ENCODE data around the gene CDK11A. TPM values are rescaled to one million over a fixed set of nuclear protein-coding genes. Genes with fewer than 3 reads are reported as not detected.
"Not testable (repeated sequence)": the region's sequence is repeated elsewhere in the genome, so short reads cannot be mapped to it uniquely, and the experiment has no call there.

CDK11A gene
- total and polyA plus RNA-seq, 4 donors: 26.3 to 56.3 (median 52.9) TPM

- DNase-seq: peak in 1 of 2 donors; percentile 48
- 95 to 100% methylated on average over 1 to 15 of the region's 20 CpGs for WGBS, 2 donors
Measured at GRCh38 chr1:1707897-1708296, 16.3 kb downstream of the CDK11A start.

GRCh38 chr1:1707241-1707640 lies 16.9 kb downstream of the CDK11A start:
- H3K27me3 ChIP-seq (ENCODE audit: control insufficient read depth in 1 of 2, insufficient read depth in 2 of 2, low read length in 1 of 2); H3K27ac ChIP-seq (ENCODE audit: low read depth in 1 of 2, low read length in 2 of 2); H3K4me3 ChIP-seq (ENCODE audit: low read length in 2 of 2); intact Hi-C loops (cut with DNase I); H3K4me1 ChIP-seq (ENCODE audit: control insufficient read depth in 1 of 2, insufficient read depth in 2 of 2, low read length in 2 of 2); H3K9me3 ChIP-seq (ENCODE audit: control insufficient read depth, low read length); ATAC-seq (ENCODE audit: low FRiP score); H3K36me3 ChIP-seq (ENCODE audit: control insufficient read depth in 1 of 2, insufficient read depth in 2 of 2, low read length in 1 of 2): not testable (repeated sequence)
- peak in 1 of 2 donors; percentile 41 for DNase-seq
- WGBS, 2 donors: 95 to 100% methylated on average over 1 to 18 of the region's 23 CpGs

More at GRCh38 chr1:1707897-1708296, 16.3 kb downstream of the CDK11A start:
- H3K27ac ChIP-seq (ENCODE audit: low read depth in 1 of 2, low read length in 2 of 2); H3K4me3 ChIP-seq (ENCODE audit: low read length in 2 of 2); intact Hi-C loops (cut with DNase I); H3K9me3 ChIP-seq (ENCODE audit: control insufficient read depth, low read length); H3K36me3 ChIP-seq (ENCODE audit: control insufficient read depth in 1 of 2, insufficient read depth in 2 of 2, low read length in 1 of 2); H3K4me1 ChIP-seq (ENCODE audit: control insufficient read depth in 1 of 2, insufficient read depth in 2 of 2, low read length in 2 of 2); H3K27me3 ChIP-seq (ENCODE audit: control insufficient read depth in 1 of 2, insufficient read depth in 2 of 2, low read length in 1 of 2): not testable (repeated sequence)
- ATAC-seq (ENCODE audit: low FRiP score): peak; percentile 11

- peak in 1 of 2 donors; percentile 20 for DNase-seq
Measured at GRCh38 chr1:1705623-1706022, 18.5 kb downstream of the CDK11A start.

DNA sequence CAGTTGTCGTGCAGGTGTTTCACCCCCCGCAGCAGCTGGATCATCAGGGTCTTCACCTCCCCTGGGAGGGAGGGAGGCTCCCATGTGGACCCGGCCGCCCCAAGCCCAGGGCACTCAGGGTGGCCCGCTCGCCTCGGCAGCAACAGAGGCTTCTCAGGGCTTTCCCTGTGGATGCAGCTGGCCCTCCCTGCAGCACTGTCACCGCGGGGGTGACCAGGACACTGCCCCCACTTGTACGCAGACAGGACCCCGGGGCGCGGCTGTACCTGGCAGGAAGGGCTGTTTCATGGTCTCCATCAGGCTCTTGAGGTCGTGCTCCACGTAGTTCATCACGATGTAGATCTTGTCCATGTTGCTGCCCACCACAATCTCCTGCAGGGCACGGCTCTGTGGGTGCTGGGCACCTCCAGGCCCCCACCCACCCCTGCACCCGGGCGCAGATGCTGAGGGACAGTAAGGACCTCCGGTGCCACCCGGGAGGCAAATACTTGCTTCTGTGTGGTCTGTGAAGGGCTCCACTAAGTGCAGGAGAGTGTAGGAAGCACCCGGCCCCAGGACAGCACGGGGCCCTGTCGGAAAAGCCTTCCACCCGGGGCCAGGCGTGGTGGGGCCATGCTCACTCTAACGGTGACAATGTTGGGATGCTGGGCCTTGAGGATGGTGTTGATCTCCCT lies 19.7 kb downstream of the CDK11A start:
- H3K27ac ChIP-seq (ENCODE audit: low read depth in 1 of 2, low read length in 2 of 2); H3K4me1 ChIP-seq (ENCODE audit: control insufficient read depth in 1 of 2, insufficient read depth in 2 of 2, low read length in 2 of 2); ATAC-seq (ENCODE audit: low FRiP score); H3K9me3 ChIP-seq (ENCODE audit: control insufficient read depth, low read length); H3K4me3 ChIP-seq (ENCODE audit: low read length in 2 of 2); intact Hi-C loops (cut with DNase I); H3K27me3 ChIP-seq (ENCODE audit: control insufficient read depth in 1 of 2, insufficient read depth in 2 of 2, low read length in 1 of 2); H3K36me3 ChIP-seq (ENCODE audit: control insufficient read depth in 1 of 2, insufficient read depth in 2 of 2, low read length in 1 of 2): not testable (repeated sequence)
- DNase-seq: peak in 1 of 2 donors; percentile 46
- WGBS, 2 donors: 92 to 94% methylated on average over 19 to 27 of the region's 27 CpGs

More at GRCh38 chr1:1705623-1706022, 18.5 kb downstream of the CDK11A start:
- 91 to 93% methylated on average over 5 to 6 of the region's 10 CpGs for WGBS, 2 donors
- ATAC-seq (ENCODE audit: low FRiP score); H3K27ac ChIP-seq (ENCODE audit: low read depth in 1 of 2, low read length in 2 of 2); H3K9me3 ChIP-seq (ENCODE audit: control insufficient read depth, low read length); H3K27me3 ChIP-seq (ENCODE audit: control insufficient read depth in 1 of 2, insufficient read depth in 2 of 2, low read length in 1 of 2); H3K4me3 ChIP-seq (ENCODE audit: low read length in 2 of 2); H3K36me3 ChIP-seq (ENCODE audit: control insufficient read depth in 1 of 2, insufficient read depth in 2 of 2, low read length in 1 of 2); intact Hi-C loops (cut with DNase I); H3K4me1 ChIP-seq (ENCODE audit: control insufficient read depth in 1 of 2, insufficient read depth in 2 of 2, low read length in 2 of 2): not testable (repeated sequence)

DNA sequence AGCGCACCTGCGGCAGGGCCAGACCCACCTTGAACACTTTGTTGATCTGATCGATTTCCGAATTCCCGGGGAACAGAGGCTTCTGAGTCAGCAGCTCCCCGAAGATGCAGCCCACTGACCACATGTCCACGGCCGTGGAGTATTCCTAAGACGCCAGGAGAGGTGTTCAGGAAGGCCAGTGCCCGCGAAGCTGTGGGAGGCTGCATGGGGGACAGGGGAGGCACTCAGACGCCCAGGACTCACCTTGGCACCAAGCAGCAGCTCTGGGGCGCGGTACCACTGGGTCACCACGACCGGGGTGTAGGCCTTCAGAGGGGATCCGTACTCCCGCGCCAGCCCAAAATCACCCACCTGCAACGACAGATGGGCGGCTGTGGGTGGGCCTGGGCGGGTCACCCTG lies 20.4 kb downstream of the CDK11A start:
- 95 to 98% methylated on average over 12 to 22 of the region's 22 CpGs for WGBS, 2 donors
- Histone ChIP-seq H3K9me3 (ENCODE audit: control insufficient read depth, low read length) (no peaks in the 10 kb centered on the region), H3K27me3 (ENCODE audit: control insufficient read depth in 1 of 2, insufficient read depth in 2 of 2, low read length in 1 of 2) (no peaks in the 10 kb centered on the region), H3K4me1 (ENCODE audit: control insufficient read depth in 1 of 2, insufficient read depth in 2 of 2, low read length in 2 of 2) (no peaks in the 10 kb centered on the region), H3K4me3 (ENCODE audit: low read length in 2 of 2) (no peak overlapping the region), H3K27ac (ENCODE audit: low read depth in 1 of 2, low read length in 2 of 2) (no peak overlapping the region), H3K36me3 (ENCODE audit: control insufficient read depth in 1 of 2, insufficient read depth in 2 of 2, low read length in 1 of 2) (peaks cover 0 to 4% of the 10 kb centered on the region in 2 donors)
- intact Hi-C loops (cut with DNase I): no loop called here
- ATAC-seq (ENCODE audit: low FRiP score): no peak
- DNase-seq: peak in 1 of 2 donors; percentile 55

DNA sequence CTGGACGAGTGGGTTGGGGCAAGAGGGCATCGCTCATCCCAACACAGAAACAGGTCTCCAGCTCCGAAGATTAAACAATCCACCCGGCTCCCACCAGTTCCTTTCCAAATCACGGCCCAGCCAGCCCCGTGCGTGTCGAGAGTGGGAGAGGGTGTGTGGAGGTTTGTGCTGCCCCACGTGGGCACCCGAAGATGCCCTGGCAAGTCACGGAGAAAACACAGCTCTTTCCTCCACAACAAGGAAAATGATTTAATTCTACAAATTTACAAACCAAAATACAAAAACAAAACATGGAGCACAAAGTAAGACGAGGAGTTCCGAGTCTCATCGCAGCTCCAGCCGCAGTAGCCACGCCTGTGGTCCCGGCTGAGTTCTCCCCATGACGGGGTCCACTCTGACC lies 21.7 kb downstream of the CDK11A start:
- H3K4me1 ChIP-seq (ENCODE audit: control insufficient read depth in 1 of 2, insufficient read depth in 2 of 2, low read length in 2 of 2); intact Hi-C loops (cut with DNase I); H3K36me3 ChIP-seq (ENCODE audit: control insufficient read depth in 1 of 2, insufficient read depth in 2 of 2, low read length in 1 of 2); H3K27ac ChIP-seq (ENCODE audit: low read depth in 1 of 2, low read length in 2 of 2); H3K4me3 ChIP-seq (ENCODE audit: low read length in 2 of 2); DNase-seq; ATAC-seq (ENCODE audit: low FRiP score); H3K27me3 ChIP-seq (ENCODE audit: control insufficient read depth in 1 of 2, insufficient read depth in 2 of 2, low read length in 1 of 2); H3K9me3 ChIP-seq (ENCODE audit: control insufficient read depth, low read length): not testable (repeated sequence)
- 76 to 85% methylated on average over 3 to 7 of the region's 18 CpGs for WGBS, 2 donors

DNA sequence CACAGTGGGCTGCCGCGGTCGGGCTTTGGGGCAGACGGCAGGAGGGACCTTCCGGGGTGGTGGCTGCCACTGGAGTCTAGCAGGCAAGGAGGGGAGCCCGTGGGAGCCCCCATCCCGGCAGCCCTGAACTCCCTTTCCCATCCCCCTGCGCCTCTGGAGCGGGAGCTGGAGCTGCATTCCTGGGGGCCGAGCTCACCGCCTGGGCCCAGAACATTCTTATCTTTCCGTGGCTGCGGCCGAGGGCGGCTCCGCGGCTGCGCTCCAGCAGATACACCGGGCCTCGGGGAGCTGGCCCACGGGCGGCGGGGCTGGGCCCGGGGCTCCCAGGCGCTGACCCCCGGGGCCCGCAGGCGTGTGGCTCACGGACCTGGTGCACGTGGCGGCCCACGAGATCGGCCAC lies 23.6 kb downstream of the CDK11A start:
- H3K9me3 ChIP-seq (ENCODE audit: control insufficient read depth, low read length); ATAC-seq (ENCODE audit: low FRiP score); intact Hi-C loops (cut with DNase I); H3K27me3 ChIP-seq (ENCODE audit: control insufficient read depth in 1 of 2, insufficient read depth in 2 of 2, low read length in 1 of 2); H3K27ac ChIP-seq (ENCODE audit: low read depth in 1 of 2, low read length in 2 of 2); H3K4me3 ChIP-seq (ENCODE audit: low read length in 2 of 2); H3K4me1 ChIP-seq (ENCODE audit: control insufficient read depth in 1 of 2, insufficient read depth in 2 of 2, low read length in 2 of 2); DNase-seq; H3K36me3 ChIP-seq (ENCODE audit: control insufficient read depth in 1 of 2, insufficient read depth in 2 of 2, low read length in 1 of 2): not testable (repeated sequence)
- no CpG with 5 or more reads among the region's 33 CpGs for WGBS, 2 donors

DNA sequence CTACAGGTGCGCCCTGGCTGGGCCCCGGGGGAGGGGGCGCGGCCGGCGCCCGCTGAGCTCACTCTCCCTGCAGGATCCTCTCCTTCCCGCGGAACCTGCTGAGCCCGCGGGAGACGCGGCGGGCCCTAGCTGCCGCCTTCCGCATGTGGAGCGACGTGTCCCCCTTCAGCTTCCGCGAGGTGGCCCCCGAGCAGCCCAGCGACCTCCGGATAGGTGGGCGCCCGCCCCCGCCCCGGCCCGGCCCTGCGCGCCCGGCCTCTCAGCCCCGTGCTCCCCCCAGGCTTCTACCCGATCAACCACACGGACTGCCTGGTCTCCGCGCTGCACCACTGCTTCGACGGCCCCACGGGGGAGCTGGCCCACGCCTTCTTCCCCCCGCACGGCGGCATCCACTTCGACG lies 24.1 kb downstream of the CDK11A start:
- intact Hi-C loops (cut with DNase I); H3K27ac ChIP-seq (ENCODE audit: low read depth in 1 of 2, low read length in 2 of 2); H3K36me3 ChIP-seq (ENCODE audit: control insufficient read depth in 1 of 2, insufficient read depth in 2 of 2, low read length in 1 of 2); H3K27me3 ChIP-seq (ENCODE audit: control insufficient read depth in 1 of 2, insufficient read depth in 2 of 2, low read length in 1 of 2); H3K4me1 ChIP-seq (ENCODE audit: control insufficient read depth in 1 of 2, insufficient read depth in 2 of 2, low read length in 2 of 2); H3K4me3 ChIP-seq (ENCODE audit: low read length in 2 of 2); H3K9me3 ChIP-seq (ENCODE audit: control insufficient read depth, low read length); DNase-seq: not testable (repeated sequence)
- peak; percentile 34 for ATAC-seq (ENCODE audit: low FRiP score)
- WGBS, 2 donors: no CpG with 5 or more reads among the region's 45 CpGs

- not testable (repeated sequence) for H3K36me3 ChIP-seq (ENCODE audit: control insufficient read depth in 1 of 2, insufficient read depth in 2 of 2, low read length in 1 of 2)
- DNase-seq: peak in 1 of 2 donors; percentile 49
- 90 to 95% methylated on average over 9 to 15 of the region's 19 CpGs for WGBS, 2 donors
Measured at GRCh38 chr1:1699061-1699460, 25.1 kb downstream of the CDK11A start.

More at GRCh38 chr1:1699061-1699460, 25.1 kb downstream of the CDK11A start:
- H3K27ac ChIP-seq (ENCODE audit: low read depth in 1 of 2, low read length in 2 of 2); H3K4me3 ChIP-seq (ENCODE audit: low read length in 2 of 2); intact Hi-C loops (cut with DNase I); H3K4me1 ChIP-seq (ENCODE audit: control insufficient read depth in 1 of 2, insufficient read depth in 2 of 2, low read length in 2 of 2); H3K9me3 ChIP-seq (ENCODE audit: control insufficient read depth, low read length); H3K27me3 ChIP-seq (ENCODE audit: control insufficient read depth in 1 of 2, insufficient read depth in 2 of 2, low read length in 1 of 2); ATAC-seq (ENCODE audit: low FRiP score): not testable (repeated sequence)

All from aorta (tissue), 5 donors.